HL-60 (cell line): ENCODE data around the gene CENPI.

Experiments used
- CTCF ChIP-seq: IDR thresholded peaks from one replicate; pipeline ENCODE4 v1.5.1; 2011; ENCODE audit warnings: low read length, control low read depth, inconsistent platforms; ENCODE audit not compliant: insufficient read depth
- GABPA ChIP-seq: IDR thresholded peaks from 2 replicates; pipeline ENCODE4 v1.6.1; 2012; ENCODE audit warnings: low read depth

- TF ChIP-seq CTCF (no peak), GABPA (no peak)
These were observed 16.8 kb upstream of the CENPI start for GRCh38 chrX:101081231-101081630.
